Fibroblast of lung (primary cell): ENCODE results near the gene RETN.

Source experiments
- CTCF ChIP-seq, 2 donors: IDR thresholded peaks in 1 of 2; conservative IDR thresholded peaks in 1 of 2; 1 replicate in 1 of 2; 2 replicates in 1 of 2; pipeline ENCODE4 v1.5.1; 2011 to 2012; ENCODE audit warnings: low read length in 2 of 2, control low read depth in 1 of 2, inconsistent platforms in 1 of 2, low read depth in 1 of 2, mild to moderate bottlenecking in 1 of 2
- EZH2 ChIP-seq: IDR thresholded peaks from 2 replicates; pipeline ENCODE4 v1.5.1; 2012; ENCODE audit warnings: low read length, control low read depth, mild to moderate bottlenecking; ENCODE audit errors: missing control alignments

GRCh38 chr19:7620442-7621412 is 48.1 kb upstream of the RETN start:
- TF ChIP-seq CTCF (conservative IDR thresholded peaks at IDR 0.05 in 1 of 2, IDR thresholded peaks at IDR 0.05 in 1 of 2; ENCODE audit: low read depth in 1 of 2, low read length in 2 of 2) = no peak
- TF ChIP-seq EZH2 = no peak
